AG04449 (cell line): ENCODE measurements around the gene GALNT10.

Experiments used
- CTCF ChIA-PET: fragments of 350-600 bp; formaldehyde crosslinking; extraction: SDS; loops from one replicate; lab custom pipeline; 2021; ENCODE audit warnings: antibody characterized with exemption; lab: Yijun Ruan, JAX
- POLR2A ChIA-PET: fragments of 400-600, 350-600 bp; formaldehyde crosslinking; extraction: SDS; loops from one replicate; lab custom pipeline; 2020; ENCODE audit warnings: antibody characterized with exemption, inconsistent platforms; lab: Yijun Ruan, JAX
- DNase-seq: peaks from one replicate; pipeline ENCODE4 v3.0.0-alpha.2; 2010; ENCODE audit warnings: low read depth, low spot score
- H3K4me3 ChIP-seq: 2 replicates; pipeline ENCODE4 v1.5.1; 2011; ENCODE audit warnings: low read depth, mild to moderate bottlenecking, control low read depth, low read length
- CTCF ChIP-seq: IDR thresholded peaks from one replicate; pipeline ENCODE4 v1.5.1; 2011; ENCODE audit warnings: mild to moderate bottlenecking, moderate library complexity, low read length, control low read depth, inconsistent platforms; ENCODE audit not compliant: insufficient read depth; ENCODE audit errors: missing control alignments

The GALNT10 gene

GRCh38 chr5:154376481-154376880 is 185.9 kb downstream of the GALNT10 start:
- TF ChIP-seq CTCF = no peak
- H3K4me3 ChIP-seq = no peak overlapping the region
- ChIA-PET CTCF (interaction anchor here (1.1 kb wide), 1 partner anchor 26 kb away, joined by 3 read pairs; no protein-coding TSS in a partner anchor), POLR2A (no interaction called here)
- DNase-seq = no peak

- CTCF ChIA-PET = no interaction called here
- TF ChIP-seq CTCF = no peak
- POLR2A ChIA-PET = no interaction called here
- no peak for DNase-seq
- H3K4me3 ChIP-seq = no peak overlapping the region
Measured at GRCh38 chr5:154377754-154378533, 187.4 kb downstream of the GALNT10 start.

- no peak for DNase-seq
- no peak overlapping the region for H3K4me3 ChIP-seq
- CTCF ChIA-PET = interaction anchor here (1.5 kb wide), 1 partner anchor 25 kb away, joined by 8 read pairs; no protein-coding TSS in a partner anchor
- no peak for TF ChIP-seq CTCF
- POLR2A ChIA-PET = no interaction called here
Measured at GRCh38 chr5:154380263-154380662, 189.7 kb downstream of the GALNT10 start.

- TF ChIP-seq CTCF = no peak
- no peak overlapping the region for H3K4me3 ChIP-seq
- ChIA-PET POLR2A (no interaction called here), CTCF (interaction anchor here (1.0 to 1.5 kb wide), 3 partner anchors 17 to 187 kb away, joined by 3 to 6 read pairs (median 3); no protein-coding TSS in a partner anchor)
- no peak for DNase-seq
Measured at GRCh38 chr5:154384480-154385235, 194.1 kb downstream of the GALNT10 start.

- no peak for TF ChIP-seq CTCF
- ChIA-PET POLR2A (no interaction called here), CTCF (interaction anchor here (1.8 to 2.0 kb wide), 2 partner anchors 19 to 188 kb away, joined by 5 read pairs; no protein-coding TSS in a partner anchor)
- no peak overlapping the region for H3K4me3 ChIP-seq
- no peak for DNase-seq
Measured at GRCh38 chr5:154385236-154385512, 194.6 kb downstream of the GALNT10 start.
